Measurements from ENCODE around the gene CYP27B1. TPM values are rescaled to one million over a fixed set of nuclear protein-coding genes. Genes with fewer than 3 reads are reported as not detected.
"Not testable (repeated sequence)": the region's sequence is repeated elsewhere in the genome, so short reads cannot be mapped to it uniquely, and the experiment has no call there.

CYP27B1 gene
- total RNA-seq, 1 experiment from 2014 or later, result 7.0 TPM

DNA sequence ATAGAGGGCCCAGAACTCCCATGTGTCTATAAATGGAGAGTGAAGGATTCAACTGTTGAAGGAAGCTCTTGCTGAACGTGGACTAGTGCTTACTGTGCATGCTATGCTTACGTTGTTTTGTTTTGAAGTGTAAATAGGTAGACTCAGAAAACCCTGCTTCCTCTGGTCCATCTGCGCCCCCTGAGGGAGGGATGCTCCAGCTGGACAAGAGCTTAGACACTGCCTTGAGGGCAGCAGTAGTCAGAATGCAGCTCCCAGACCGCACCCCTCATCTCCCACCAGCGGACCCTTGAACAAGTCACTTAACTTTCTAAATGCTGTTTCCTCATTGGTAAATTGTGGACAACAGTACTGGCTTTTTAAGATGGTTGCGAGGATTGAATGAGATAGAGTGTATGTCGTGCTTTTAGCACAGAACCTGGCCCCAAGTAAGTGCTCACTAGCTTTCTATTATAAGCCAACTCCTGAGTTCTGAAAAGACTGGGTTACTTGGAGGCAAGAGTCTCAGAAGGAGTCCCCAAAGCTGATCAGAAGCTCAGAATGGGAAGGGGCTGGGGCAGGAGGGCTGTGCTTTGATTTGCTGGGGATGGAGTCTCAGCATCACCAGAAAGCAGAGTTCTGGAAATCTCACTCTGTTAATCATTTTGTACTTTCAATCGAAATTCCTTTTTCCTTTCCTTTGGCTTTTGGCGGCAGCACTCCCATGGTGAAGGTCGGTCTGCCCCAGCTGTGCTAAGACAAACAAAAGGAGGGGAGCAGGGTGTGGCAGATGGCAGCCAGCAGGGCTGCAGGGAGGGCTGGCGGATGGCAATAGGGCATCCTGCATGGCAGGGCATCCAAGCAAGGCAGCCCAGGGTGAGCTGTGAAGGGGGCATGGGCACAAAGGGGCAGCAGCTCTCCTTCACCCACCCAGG, 43.9 kb downstream of the CYP27B1 start:
- DNase-seq (ENCODE audit: low spot score), result no peak

DNA sequence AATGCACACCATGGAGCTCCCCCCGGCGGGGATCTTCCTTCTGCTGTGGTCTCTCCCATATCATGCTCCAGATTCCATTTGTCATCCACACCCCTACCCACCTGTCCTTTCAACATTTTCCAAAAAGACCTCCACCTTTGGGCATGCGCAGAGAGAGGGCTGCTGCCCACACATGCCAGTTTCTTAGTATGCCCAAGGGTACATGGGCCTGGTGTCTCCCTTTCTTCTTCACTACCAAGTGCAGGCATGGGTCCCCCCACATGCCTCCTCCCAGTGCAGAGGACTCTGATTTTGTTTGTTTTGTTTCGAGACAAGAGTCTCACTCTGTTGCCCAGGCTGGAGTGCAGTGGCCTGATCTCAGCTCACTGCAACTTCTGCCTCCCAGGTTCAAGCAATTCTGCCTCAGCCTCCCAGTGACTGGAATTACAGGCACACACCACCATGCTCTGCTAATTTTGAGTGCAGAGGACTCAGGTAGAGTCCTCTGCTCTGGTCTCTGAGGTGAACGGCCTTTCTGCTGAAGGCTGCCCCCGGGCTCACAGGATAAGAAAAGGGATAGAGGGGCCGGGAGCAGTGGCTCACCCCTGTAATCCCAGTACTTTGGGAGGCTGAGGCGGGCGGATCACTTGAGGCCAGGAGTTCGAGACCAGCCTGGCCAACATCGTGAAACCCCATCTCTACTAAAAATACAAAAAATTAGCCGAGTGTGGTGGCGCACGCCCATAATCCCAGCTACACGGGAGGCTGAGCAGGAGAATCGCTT, 44.9 kb downstream of the CYP27B1 start:
- not testable (repeated sequence) for DNase-seq (ENCODE audit: low spot score)

- no peak for DNase-seq (ENCODE audit: low spot score)
Observed at GRCh38 chr12:57720606-57721595, 46.0 kb downstream of the CYP27B1 start.

- no peak for DNase-seq (ENCODE audit: low spot score)
Observed at GRCh38 chr12:57719777-57720605, 46.9 kb downstream of the CYP27B1 start.

GRCh38 chr12:57718641-57719528, 48.0 kb downstream of the CYP27B1 start:
- no peak for DNase-seq (ENCODE audit: low spot score)

DNA sequence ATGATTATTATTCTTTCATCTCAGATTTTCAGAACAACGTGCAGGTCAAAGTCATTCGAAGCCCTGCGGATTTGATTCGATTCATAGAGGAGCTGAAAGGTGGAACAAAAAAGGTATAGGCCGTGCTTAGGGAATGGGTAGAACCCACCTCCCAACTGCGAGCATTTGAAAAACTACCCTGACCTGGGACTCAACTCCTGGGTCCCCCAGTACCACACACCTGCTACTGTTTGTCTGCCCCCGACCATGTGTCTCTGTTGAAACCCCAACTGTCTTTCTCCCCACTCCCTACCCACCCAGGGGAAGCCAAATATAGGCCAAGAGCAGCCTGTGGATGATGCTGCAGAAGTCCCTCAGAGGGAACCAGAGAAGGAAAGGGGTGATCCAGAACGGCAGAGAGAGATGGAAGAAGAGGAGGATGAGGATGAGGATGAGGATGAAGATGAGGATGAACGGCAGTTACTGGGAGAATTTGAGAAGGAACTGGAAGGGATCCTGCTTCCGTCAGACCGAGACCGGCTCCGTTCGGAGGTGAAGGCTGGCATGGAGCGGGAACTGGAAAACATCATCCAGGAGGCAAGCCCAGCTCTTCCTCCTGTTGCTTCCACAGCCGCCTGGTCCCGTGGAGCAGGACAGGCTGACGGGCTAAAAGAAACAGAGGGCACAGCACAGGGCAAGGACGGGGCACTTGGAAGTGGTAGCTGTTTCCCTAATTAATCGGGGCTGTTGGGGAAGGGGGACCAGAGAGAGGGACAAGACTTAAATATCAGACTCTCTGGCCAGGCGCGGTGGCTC, 48.8 kb downstream of the CYP27B1 start:
- no peak for DNase-seq (ENCODE audit: low spot score)

DNA sequence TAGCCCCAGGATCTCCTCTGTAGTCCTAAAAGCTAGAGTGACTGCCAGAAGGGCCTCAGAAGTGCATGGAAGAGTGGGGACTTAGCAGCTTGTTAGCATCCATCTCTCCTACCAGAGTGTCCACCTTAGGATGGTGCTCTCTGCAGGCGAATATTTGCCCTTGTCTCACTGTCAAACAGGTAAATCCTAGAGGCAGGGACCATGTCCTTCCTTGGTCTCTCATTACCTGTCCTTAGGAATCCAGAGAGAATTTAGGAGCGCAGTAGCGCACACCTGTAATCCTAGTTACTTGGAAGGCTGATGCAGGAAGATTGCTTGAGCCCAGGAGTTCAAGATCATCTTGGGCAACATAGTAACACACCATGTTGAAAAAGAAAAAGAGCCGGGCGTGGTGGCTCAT, 49.7 kb downstream of the CYP27B1 start:
- no peak for DNase-seq (ENCODE audit: low spot score)

DNA sequence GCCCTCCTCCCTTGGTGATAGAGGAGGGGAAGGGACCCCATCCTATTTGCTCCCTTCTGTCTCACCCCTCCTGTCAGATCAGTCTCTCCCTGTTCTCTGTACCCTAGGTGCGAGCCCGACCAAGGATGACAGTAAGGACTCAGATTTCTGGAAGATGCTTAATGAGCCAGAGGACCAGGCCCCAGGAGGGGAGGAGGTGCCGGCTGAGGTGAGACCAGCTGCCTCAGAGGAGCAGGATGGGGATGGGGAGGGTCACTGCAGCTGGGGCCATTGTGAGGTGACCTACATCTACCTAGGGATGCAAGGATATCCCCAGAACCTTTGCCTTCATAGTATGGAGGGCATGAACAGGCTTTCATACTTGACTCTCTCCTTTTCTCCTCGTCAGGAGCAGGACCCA, 50.6 kb downstream of the CYP27B1 start:
- no peak for DNase-seq (ENCODE audit: low spot score)

DNA sequence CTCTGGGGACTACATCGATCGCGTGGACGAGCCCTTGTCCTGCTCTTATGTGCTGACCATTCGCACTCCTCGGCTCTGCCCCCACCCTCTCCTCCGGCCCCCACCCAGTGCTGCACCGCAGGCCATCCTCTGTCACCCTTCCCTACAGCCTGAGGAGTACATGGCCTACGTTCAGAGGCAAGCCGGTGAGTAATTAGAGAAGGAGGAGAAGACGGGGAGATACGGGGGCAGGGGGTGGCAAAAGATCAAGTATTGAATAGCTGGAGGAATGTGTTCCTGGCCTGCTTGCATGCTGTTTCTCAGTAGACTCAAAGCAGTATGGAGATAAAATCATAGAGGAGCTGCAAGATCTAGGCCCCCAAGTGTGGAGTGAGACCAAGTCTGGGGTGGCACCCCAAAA, 51.1 kb downstream of the CYP27B1 start:
- no peak for DNase-seq (ENCODE audit: low spot score)

DNA sequence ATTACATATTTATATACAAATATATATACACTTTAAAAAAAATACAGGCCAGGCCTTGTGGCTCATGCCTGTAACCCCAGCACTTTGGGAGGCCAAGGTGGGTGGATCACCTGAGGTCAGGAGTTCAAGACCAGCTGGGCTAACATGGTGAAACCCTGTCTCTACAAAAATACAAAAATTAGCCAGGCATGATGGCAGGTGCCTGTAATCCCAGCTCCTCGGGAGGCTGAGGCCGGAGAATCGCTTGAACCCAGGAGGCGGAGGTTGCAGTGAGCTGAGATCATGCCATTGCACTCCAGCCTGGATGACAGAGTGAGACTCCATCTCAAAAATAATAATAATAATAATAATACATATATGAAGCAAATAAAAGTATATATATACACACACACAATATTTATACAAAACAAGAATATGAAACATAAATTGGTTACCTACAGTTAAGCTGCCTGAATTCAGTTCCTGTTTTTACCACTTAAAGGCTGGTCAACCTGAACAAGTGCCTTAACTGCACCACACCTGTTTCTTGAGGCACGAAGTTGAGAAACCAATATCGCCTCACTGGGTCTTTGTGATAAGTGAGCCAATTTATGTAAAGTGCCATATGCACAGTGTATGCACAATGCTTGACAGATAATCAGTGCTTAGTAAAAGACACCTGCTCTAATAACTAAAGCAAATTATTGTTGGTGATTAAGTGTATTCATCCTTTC, 51.7 kb downstream of the CYP27B1 start:
- not testable (repeated sequence) for DNase-seq (ENCODE audit: low spot score)

DNA sequence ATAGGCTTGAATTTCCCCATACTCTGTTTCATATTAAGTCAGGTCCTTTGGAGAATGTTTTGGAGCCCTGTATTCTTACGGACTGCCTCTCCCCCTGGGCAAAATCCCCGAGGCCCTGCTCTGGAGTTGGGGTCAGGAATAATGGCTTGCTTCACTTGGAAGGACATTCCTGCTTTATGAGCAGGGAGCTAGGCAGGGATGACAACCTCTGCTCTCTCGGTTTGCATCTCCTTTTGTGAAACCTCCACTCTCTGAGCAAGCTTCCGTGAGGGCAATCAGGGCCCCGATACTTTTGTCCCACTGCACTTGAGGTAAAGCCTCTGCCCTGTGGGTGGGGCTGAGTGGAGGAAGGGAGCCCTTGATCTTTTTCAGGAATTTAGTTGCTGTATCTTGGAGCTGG, 53.7 kb downstream of the CYP27B1 start:
- no peak for DNase-seq (ENCODE audit: low spot score)

DNA sequence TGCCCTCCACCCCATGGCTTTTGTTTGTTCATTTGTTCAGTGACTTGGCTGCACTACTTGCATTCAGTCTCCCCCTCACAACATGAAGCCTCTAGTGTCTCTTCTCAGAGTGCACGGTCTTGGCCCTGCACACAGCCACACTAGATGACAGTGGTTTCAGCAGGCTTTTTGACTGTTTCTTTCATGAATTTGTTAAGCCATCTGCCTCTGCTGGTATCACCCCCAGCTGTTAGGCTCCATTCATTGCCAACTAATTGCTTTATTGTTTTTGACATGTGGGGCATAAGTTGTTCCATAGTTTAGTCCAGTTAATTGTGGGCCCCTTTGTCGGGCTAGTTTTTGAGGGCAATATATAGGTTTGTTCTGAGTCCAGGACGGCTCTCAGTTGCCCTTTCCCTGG, 54.2 kb downstream of the CYP27B1 start:
- DNase-seq (ENCODE audit: low spot score), result no peak

Small RNA genes lying within 50 kb of the gene (small RNA-seq; reads per million reads assigned to genes)
- gene RNU6-1083P, result not detected

Other genes starting within 250 kb of the CYP27B1 start
- gene DDIT3, start 246.6 kb downstream of the CYP27B1 start, total RNA-seq (2014; rRNA removed; shearing (Covaris generic)), result 26.9 and 39.0 TPM in 2 replicates
- 18.0 and 23.0 TPM in 2 replicates for gene MBD6, start 244.3 kb downstream of the CYP27B1 start, total RNA-seq (2014; rRNA removed; shearing (Covaris generic))
- gene DCTN2, start 219.9 kb downstream of the CYP27B1 start, total RNA-seq (2014; rRNA removed; shearing (Covaris generic)), result 58.6 and 62.3 TPM in 2 replicates
- gene KIF5A, start 217.0 kb downstream of the CYP27B1 start, total RNA-seq (2014; rRNA removed; shearing (Covaris generic)), result not detected in 2 replicates
- gene PIP4K2C, start 175.9 kb downstream of the CYP27B1 start, total RNA-seq (2014; rRNA removed; shearing (Covaris generic)), result 30.8 and 37.2 TPM in 2 replicates
- gene DTX3, start 162.3 kb downstream of the CYP27B1 start, total RNA-seq (2014; rRNA removed; shearing (Covaris generic)), result not detected in 2 replicates
- 0.25 TPM in 1 of 2 replicates, not detected in the other for gene ARHGEF25, start 155.6 kb downstream of the CYP27B1 start, total RNA-seq (2014; rRNA removed; shearing (Covaris generic))
- 3.1 and 5.8 TPM in 2 replicates for gene B4GALNT1, start 133.9 kb downstream of the CYP27B1 start, total RNA-seq (2014; rRNA removed; shearing (Covaris generic))
- 94.5 and 105 TPM in 2 replicates for gene OS9, start 72.9 kb downstream of the CYP27B1 start, total RNA-seq (2014; rRNA removed; shearing (Covaris generic))
- 1.9 and 4.0 TPM in 2 replicates for gene AGAP2, start 28.3 kb downstream of the CYP27B1 start, total RNA-seq (2014; rRNA removed; shearing (Covaris generic))
- 35.0 and 42.9 TPM in 2 replicates for gene TSPAN31, start 22.0 kb downstream of the CYP27B1 start, total RNA-seq (2014; rRNA removed; shearing (Covaris generic))
- gene CDK4, start 14.8 kb downstream of the CYP27B1 start, total RNA-seq (2014; rRNA removed; shearing (Covaris generic)), result 310 and 345 TPM in 2 replicates
- 9.4 and 12.3 TPM in 2 replicates for gene MARCHF9, start 12.0 kb downstream of the CYP27B1 start, total RNA-seq (2014; rRNA removed; shearing (Covaris generic))
- gene METTL1, start 5.0 kb upstream of the CYP27B1 start, total RNA-seq (2014; rRNA removed; shearing (Covaris generic)), result 25.7 and 34.0 TPM in 2 replicates
- gene EEF1AKMT3, start 5.5 kb upstream of the CYP27B1 start, total RNA-seq (2014; rRNA removed; shearing (Covaris generic)), result 1.1 and 6.9 TPM in 2 replicates
- 60.6 and 63.6 TPM in 2 replicates for gene TSFM, start 15.7 kb upstream of the CYP27B1 start, total RNA-seq (2014; rRNA removed; shearing (Covaris generic))
- gene AVIL, start 51.7 kb upstream of the CYP27B1 start, total RNA-seq (2014; rRNA removed; shearing (Covaris generic)), result 0.73 and 1.5 TPM in 2 replicates
- 38.5 and 40.7 TPM in 2 replicates for gene CTDSP2, start 79.7 kb upstream of the CYP27B1 start, total RNA-seq (2014; rRNA removed; shearing (Covaris generic))
- gene ATP23, start 174.5 kb upstream of the CYP27B1 start, total RNA-seq (2014; rRNA removed; shearing (Covaris generic)), result 2.1 and 3.6 TPM in 2 replicates